ENCODE measurements around the gene INPP5D.
"Not testable (repeated sequence)": the region's sequence is repeated elsewhere in the genome, so short reads cannot be mapped to it uniquely, and the experiment has no call there.

Gene INPP5D

DNA sequence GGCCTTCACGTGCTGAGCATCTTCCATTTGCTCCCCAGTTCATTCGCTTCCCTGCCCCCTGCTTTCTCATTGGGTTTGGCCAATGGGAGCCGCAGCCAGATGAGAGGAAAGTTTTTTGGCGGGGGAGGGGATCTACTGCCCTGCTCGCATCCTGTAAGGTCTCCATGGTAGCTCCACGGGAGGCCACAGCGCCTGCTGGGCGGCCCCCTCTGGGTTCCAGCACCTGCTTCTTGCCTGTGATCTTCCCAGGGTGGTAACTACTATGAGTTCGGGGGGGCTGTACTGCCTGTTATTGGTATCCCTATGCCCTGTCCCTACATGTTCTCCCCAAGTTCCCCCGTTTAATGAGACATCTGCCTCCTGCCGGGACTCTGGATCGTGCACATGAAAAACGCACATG is 57.2 kb downstream of the INPP5D start:
- DNase-seq (ENCODE audit: low read depth), result no peak

DNA sequence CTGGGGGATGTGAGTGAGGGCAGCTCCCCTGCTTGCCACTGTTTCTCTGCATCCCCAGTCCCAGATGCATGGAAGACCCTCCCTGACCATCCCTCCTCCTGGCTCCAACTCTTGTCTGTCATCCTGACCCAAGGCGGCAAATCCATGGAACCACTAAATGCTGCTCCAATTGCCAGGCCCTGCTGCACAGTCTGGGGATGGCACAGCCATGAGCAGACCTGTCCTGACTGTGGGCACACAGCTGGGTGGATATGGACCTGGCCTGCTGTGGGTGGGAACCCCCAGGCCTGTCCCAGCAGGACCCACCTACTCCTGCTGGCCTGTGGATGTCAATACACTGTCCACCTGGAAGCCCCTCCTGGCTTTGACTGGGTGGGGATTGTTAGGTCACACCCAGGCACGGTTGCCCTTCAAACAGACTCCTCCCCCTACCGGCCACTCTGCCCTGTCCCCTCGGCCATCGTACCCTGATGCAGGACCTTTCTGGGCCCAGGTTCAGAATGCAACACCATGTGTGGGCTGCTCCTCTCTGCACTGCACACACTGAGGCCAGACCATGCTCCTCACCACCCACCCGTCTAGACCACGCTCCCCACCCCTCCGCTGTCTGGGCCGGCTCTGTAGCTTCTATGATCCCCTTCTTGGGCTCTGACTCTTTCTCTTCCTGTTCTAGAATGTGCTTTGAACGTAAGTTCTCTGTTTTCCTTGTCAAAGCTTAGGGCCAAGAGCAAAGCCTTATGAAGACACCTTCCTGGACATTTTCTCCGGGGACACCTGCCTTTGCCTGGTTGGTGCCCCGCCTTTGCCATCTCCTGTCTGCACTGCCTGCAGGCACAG is 57.9 kb downstream of the INPP5D start:
- no peak for DNase-seq (ENCODE audit: low read depth)

- no peak for DNase-seq (ENCODE audit: low read depth)
Observed at GRCh38 chr2:233118648-233119000, 58.5 kb downstream of the INPP5D start.

- no peak for DNase-seq (ENCODE audit: low read depth)
Observed at GRCh38 chr2:233119123-233119522, 59.0 kb downstream of the INPP5D start.

- no peak for DNase-seq (ENCODE audit: low read depth)
Observed at GRCh38 chr2:233119806-233120205, 59.7 kb downstream of the INPP5D start.

DNA sequence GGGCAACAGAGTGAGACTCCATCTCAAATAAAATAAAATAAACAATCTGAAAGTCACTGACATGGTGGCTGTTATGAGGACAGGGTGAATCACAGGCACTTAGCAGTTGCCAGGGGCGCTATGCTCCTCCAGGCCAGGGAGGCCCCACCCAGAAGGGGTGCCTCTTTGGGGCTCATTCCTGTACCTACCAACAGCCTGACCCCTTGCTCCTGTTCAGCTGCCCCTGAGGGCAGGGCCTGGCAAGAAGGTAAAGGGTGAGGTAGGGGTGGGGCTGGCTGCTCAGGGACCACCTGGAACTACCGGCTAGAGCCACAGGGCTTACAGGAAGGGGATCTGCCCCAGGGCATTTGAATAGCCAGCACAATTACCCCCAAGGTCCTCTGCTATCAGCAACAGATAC is 60.3 kb downstream of the INPP5D start:
- no peak for DNase-seq (ENCODE audit: low read depth)

DNA sequence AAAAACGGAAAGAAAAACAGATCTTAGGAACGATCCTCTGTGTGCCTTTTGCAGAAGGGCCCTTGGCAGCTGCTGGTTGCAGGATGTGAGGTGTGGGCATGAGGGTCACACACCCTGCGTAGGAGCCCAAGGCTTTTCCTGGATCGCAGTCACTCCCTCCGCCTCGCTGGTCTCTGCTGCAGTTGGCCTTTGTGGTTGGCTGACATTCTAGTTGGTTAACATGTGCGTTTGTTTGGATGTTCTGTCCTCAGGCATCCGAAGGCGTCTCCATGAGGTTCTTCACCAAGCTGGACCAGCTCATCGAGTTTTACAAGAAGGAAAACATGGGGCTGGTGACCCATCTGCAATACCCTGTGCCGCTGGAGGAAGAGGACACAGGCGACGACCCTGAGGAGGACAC is 61.7 kb downstream of the INPP5D start:
- DNase-seq (ENCODE audit: low read depth), result no peak

- no peak for DNase-seq (ENCODE audit: low read depth)
Observed at GRCh38 chr2:233122541-233122940, 62.4 kb downstream of the INPP5D start.

GRCh38 chr2:233123576-233123975 is 63.4 kb downstream of the INPP5D start:
- DNase-seq (ENCODE audit: low read depth), result not testable (repeated sequence)

DNA sequence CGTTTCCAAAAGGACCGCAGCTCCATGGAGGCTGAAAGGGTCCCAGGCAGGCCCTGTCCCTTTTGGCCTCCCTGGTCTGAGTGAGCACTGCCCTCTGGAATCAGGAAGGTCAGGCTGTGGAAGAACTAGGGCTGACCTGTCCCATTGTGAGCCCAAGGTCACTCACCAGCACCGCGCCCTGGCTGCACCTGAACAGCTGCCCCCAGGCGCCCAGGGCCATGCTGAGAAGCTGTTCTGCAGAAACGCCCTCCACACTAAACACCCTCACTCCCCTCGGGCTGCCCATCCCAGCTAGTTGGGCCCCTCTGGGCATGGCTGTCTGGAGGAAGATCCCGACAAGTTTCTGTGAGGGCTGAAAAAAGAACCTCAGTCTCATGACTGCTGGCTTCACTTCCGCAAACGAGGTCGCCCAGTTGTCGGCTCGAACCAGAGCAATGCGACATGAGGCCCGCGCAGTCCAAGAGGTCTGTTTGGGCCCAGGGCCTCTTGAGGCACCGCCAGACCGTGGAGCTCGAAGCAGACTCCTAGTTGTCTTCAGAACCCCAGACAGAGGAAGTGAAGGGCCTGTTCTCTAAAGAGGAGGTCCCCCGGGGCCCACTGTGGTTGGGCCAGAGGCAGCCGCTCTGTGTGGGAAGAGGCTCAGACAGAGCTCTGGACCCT is 64.4 kb downstream of the INPP5D start:
- DNase-seq (ENCODE audit: low read depth), result no peak

DNA sequence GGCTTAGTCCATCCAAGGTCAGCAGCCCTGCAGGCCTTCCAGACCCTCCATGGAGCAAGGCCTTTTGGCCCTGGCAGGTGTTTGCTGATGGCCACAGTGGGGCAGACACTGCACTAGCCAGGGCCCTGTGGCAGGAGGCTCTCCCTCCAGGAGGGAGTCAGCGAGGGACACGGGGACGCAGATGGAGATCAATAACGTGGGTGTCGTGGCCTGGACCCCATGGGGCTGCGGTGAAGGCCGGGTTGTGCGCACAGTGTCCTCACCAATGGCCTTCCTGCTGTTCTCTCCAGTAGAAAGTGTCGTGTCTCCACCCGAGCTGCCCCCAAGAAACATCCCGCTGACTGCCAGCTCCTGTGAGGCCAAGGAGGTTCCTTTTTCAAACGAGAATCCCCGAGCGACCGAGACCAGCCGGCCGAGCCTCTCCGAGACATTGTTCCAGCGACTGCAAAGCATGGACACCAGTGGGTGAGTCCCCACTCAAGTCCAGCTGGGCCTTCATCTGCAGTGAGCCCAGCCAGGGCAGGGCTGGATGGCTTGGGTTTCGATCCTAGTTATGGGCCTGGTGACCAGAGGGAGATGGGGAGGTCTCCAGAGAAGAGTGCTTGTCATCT is 65.4 kb downstream of the INPP5D start:
- no peak for DNase-seq (ENCODE audit: low read depth)

GRCh38 chr2:233129351-233129978 is 69.3 kb downstream of the INPP5D start:
- DNase-seq (ENCODE audit: low read depth), result no peak

DNA sequence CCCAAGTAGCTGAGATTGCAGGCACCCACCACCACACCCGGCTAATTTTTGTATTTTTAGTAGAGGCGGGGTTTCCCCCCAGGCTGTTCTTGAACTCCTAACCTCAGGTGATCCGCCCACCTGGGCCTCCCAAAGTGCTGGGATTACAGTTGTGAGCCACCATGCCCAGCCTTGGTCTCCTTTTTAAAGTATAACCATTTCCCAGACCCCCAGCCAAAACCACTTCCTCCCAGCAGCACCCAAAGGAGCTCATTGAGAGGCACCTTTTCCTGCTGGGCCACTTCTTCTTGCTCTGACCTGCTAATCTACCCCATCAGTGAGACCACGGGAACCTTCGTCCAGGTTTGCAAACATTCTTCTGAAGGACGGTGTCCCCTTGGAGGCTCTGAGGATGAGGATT is 69.9 kb downstream of the INPP5D start:
- DNase-seq (ENCODE audit: low read depth), result no peak

GRCh38 chr2:233130481-233131020 is 70.4 kb downstream of the INPP5D start:
- DNase-seq (ENCODE audit: low read depth), result no peak

- no peak for DNase-seq (ENCODE audit: low read depth)
Observed at GRCh38 chr2:233131936-233132720, 72.0 kb downstream of the INPP5D start.

DNA sequence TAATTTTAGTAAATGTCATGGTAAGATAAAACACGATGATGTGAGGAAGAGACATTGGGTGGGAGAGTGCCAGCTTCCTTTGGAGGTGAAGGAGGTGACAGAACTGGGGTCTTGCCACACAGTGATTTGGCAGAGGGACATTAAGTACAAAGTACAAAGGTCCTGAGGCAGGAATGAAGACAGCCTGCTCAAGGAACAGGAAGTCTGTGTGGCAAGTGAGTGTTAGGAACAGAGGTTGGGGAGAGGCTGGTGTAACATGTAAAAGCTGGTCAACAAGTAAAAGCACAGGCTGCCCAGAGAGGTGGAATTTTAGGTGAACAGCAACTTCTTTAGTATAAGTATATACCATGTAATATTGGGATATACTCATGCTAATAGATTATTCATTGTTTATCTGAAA is 73.1 kb downstream of the INPP5D start:
- DNase-seq (ENCODE audit: low read depth), result no peak

DNA sequence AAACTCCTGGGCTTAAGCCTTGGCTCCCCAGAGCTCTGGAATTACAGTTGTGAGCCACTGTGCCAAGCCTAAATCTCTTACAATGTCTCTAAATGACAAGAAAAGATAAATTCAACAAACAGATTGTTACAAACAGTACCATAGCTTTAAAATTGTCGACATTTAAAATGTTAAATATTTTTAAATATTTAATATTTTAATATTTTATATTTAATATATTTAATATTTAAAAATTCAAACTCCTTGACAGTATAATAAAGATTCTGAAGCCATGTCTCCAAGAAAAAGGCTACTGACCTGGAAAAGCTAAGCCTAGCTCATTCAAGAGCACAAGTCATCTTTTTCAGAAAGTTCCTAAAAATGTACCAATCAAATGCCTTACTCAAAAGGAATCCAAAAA is 75.3 kb downstream of the INPP5D start:
- no peak for DNase-seq (ENCODE audit: low read depth)

- DNase-seq (ENCODE audit: low read depth), result no peak
Observed at GRCh38 chr2:233137040-233137439, 76.9 kb downstream of the INPP5D start.

DNA sequence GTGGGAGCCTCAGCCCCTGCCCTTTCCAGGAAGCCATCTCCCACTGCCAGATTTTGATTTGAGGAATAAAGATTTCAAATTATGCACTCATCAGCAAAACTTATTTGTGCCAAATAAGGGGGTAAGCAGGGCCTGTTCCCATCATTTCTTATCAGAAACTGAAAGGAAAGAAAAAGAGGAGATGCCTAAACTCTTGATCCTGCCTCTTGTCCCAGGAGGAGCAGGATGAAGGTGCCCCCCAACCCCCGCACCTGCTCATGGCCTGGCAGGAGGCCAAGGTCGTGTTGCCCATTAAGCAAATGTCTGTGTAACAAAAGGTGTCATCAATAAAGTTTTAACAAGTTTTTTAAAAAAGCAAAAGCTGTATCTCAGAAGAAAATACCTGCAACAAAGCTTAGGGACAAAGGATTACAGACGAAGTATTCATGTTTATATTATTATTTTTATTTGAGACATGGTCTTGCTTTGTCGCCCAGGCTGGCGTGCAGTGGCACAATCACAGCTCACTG is 80.0 kb downstream of the INPP5D start:
- DNase-seq (ENCODE audit: low read depth), result no peak

DNA sequence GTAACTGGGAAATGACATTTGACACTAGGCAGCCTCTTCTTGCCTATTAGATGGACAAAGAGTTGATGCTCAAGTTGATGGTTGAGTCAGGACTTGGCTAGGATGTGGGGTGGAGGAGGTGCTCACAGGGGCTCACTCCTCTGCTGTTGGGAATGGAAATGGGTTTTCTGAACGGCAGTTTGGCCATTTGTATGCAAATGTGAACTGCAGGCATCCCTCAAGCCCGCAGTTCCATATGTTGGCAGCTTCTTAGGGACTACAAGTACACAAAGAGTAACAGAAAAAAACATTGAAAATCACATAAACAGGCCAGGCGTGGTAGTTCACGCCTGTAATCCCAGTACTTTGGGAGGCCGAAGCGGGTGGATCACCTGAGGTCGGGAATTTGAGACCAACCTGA is 80.8 kb downstream of the INPP5D start:
- DNase-seq (ENCODE audit: low read depth), result no peak

GRCh38 chr2:233141901-233142300 is 81.8 kb downstream of the INPP5D start:
- no peak for DNase-seq (ENCODE audit: low read depth)

Data from non-pigmented ciliary epithelial cell (primary cell).